HEK293 (cell line): Measurements from ENCODE around the gene CISH.
A peak's percentile ranks its signal among the peaks of the same experiment; 100 is the strongest.

Source experiments
- CTCF ChIA-PET: fragments of 350-600 bp; formaldehyde crosslinking; extraction: SDS; loops from one replicate; lab custom pipeline; 2021; ENCODE audit warnings: antibody characterized with exemption; lab: Yijun Ruan, JAX
- POLR2A ChIA-PET: fragments of 300-600 bp; formaldehyde crosslinking; extraction: SDS; loops from one replicate; lab custom pipeline; 2020; ENCODE audit warnings: antibody characterized with exemption, inconsistent platforms; lab: Yijun Ruan, JAX
- H3K27ac ChIP-seq: fragments of 200-500 bp; sonication (Bioruptor generic); 2 replicates; pipeline ENCODE4 v1.5.1; 2014; ENCODE audit warnings: low read depth, low read length, control low read depth, inconsistent platforms; ENCODE audit errors: extremely low read depth
- H3K36me3 ChIP-seq, 2 experiments: fragments of 200-500 bp in 1 of 2; sonication (Bioruptor generic) in 1 of 2; 1 replicate in 1 of 2; 2 replicates in 1 of 2; pipeline ENCODE4 v1.5.1; 2014 to 2017; ENCODE audit warnings: inconsistent platforms in 2 of 2, low read length in 2 of 2; ENCODE audit not compliant: control insufficient read depth in 2 of 2, insufficient read depth in 1 of 2
- H3K4me1 ChIP-seq: fragments of 200-500 bp; sonication (Bioruptor generic); 2 replicates; pipeline ENCODE4 v1.5.1; 2014; ENCODE audit warnings: mild to moderate bottlenecking, low read length, inconsistent platforms; ENCODE audit not compliant: control insufficient read depth, insufficient read depth
- H3K4me3 ChIP-seq: 2 replicates; pipeline ENCODE4 v1.5.1; 2011; ENCODE audit warnings: low read depth, mild to moderate bottlenecking, control low read depth, low read length, moderate library complexity
- H3K9me3 ChIP-seq: fragments of 200-500 bp; sonication (Bioruptor generic); 2 replicates; pipeline ENCODE4 v1.5.1; 2014; ENCODE audit warnings: low read depth, low read length, inconsistent platforms; ENCODE audit not compliant: control insufficient read depth, insufficient read depth
- EGR2 ChIP-seq: fragments of 450-650 bp; formaldehyde crosslinking; IDR thresholded peaks from 2 replicates; pipeline ENCODE4 v1.5.1; 2016; ENCODE audit warnings: low read depth, missing biosample characterization, missing genetic modification characterization
- GLIS1 ChIP-seq: fragments of 450-650 bp; formaldehyde crosslinking; IDR thresholded peaks from 2 replicates; pipeline ENCODE4 v1.5.1; 2016; ENCODE audit warnings: missing biosample characterization, missing genetic modification characterization
- KLF7 ChIP-seq: fragments of 450-650 bp; formaldehyde crosslinking; IDR thresholded peaks from 2 replicates; pipeline ENCODE4 v1.5.1; 2016; ENCODE audit warnings: missing biosample characterization, missing genetic modification characterization, borderline replicate concordance
- SETDB1 ChIP-seq: IDR thresholded peaks from one replicate; pipeline ENCODE4 v1.6.1; 2017; ENCODE audit warnings: mild to moderate bottlenecking, low read length, moderate library complexity, mixed read lengths; ENCODE audit not compliant: insufficient read length
- SP7 ChIP-seq: fragments of 450-650 bp; formaldehyde crosslinking; IDR thresholded peaks from 2 replicates; pipeline ENCODE4 v1.5.1; 2016; ENCODE audit warnings: missing biosample characterization, missing genetic modification characterization
- WT1 ChIP-seq: fragments of 450-650 bp; formaldehyde crosslinking; IDR thresholded peaks from 2 replicates; pipeline ENCODE4 v1.5.1; 2016; ENCODE audit warnings: missing biosample characterization, missing genetic modification characterization
- YY1 ChIP-seq: fragments of 450-650 bp; formaldehyde crosslinking; IDR thresholded peaks from 2 replicates; pipeline ENCODE4 v1.5.1; 2018; ENCODE audit warnings: missing biosample characterization, missing genetic modification characterization
- YY2 ChIP-seq: fragments of 450-650 bp; formaldehyde crosslinking; IDR thresholded peaks from 2 replicates; pipeline ENCODE4 v1.5.1; 2016; ENCODE audit warnings: missing biosample characterization, missing genetic modification characterization
- ZBTB17 ChIP-seq: fragments of 450-650 bp; formaldehyde crosslinking; IDR thresholded peaks from 2 replicates; pipeline ENCODE4 v1.5.1; 2016; ENCODE audit warnings: missing biosample characterization, missing genetic modification characterization
- ZFP3 ChIP-seq: fragments of 450-650 bp; formaldehyde crosslinking; IDR thresholded peaks from 2 replicates; pipeline ENCODE4 v1.5.1; 2016; ENCODE audit warnings: low read depth, missing biosample characterization, missing genetic modification characterization
- ZNF138 ChIP-seq: fragments of 450-650 bp; formaldehyde crosslinking; IDR thresholded peaks from 2 replicates; pipeline ENCODE4 v1.5.1; 2016; ENCODE audit warnings: missing biosample characterization, missing genetic modification characterization, borderline replicate concordance
- ZNF335 ChIP-seq: fragments of 450-650 bp; formaldehyde crosslinking; conservative IDR thresholded peaks from 2 replicates; pipeline ENCODE4 v1.5.1; 2016; ENCODE audit warnings: missing biosample characterization, missing genetic modification characterization
- ZNF37A ChIP-seq: fragments of 450-650 bp; IDR thresholded peaks from 2 replicates; pipeline ENCODE4 v1.5.1; 2018; ENCODE audit warnings: missing biosample characterization, missing genetic modification characterization
- ZNF394 ChIP-seq: fragments of 450-650 bp; formaldehyde crosslinking; IDR thresholded peaks from 2 replicates; pipeline ENCODE4 v1.5.1; 2016; ENCODE audit warnings: missing biosample characterization, missing genetic modification characterization, mild to moderate bottlenecking, moderate library complexity, borderline replicate concordance
- ZNF521 ChIP-seq: fragments of 450-650 bp; formaldehyde crosslinking; IDR thresholded peaks from 2 replicates; pipeline ENCODE4 v1.5.1; 2017; ENCODE audit warnings: missing biosample characterization, mild to moderate bottlenecking, missing genetic modification characterization
- ZNF529 ChIP-seq: fragments of 450-650 bp; formaldehyde crosslinking; IDR thresholded peaks from 2 replicates; pipeline ENCODE4 v1.5.1; 2017; ENCODE audit warnings: missing genetic modification characterization, missing biosample characterization; ENCODE audit not compliant: insufficient replicate concordance
- ZNF548 ChIP-seq: fragments of 450-650 bp; formaldehyde crosslinking; IDR thresholded peaks from 2 replicates; pipeline ENCODE4 v1.5.1; 2016; ENCODE audit warnings: missing biosample characterization, missing genetic modification characterization
- ZNF561 ChIP-seq: fragments of 450-650 bp; IDR thresholded peaks from 2 replicates; pipeline ENCODE4 v1.5.1; 2018; ENCODE audit warnings: missing biosample characterization, missing genetic modification characterization, borderline replicate concordance
- ZNF629 ChIP-seq: fragments of 450-650 bp; formaldehyde crosslinking; IDR thresholded peaks from 2 replicates; pipeline ENCODE4 v1.5.1; 2017; ENCODE audit warnings: missing biosample characterization, missing genetic modification characterization
- TF ChIP-seq, protein P1 (sequence below): fragments of 450-650 bp; formaldehyde crosslinking; IDR thresholded peaks from 2 replicates; pipeline ENCODE4 v1.5.1; 2016; ENCODE audit warnings: missing biosample characterization, missing genetic modification characterization, borderline replicate concordance
- TF ChIP-seq, protein P2 (sequence below): fragments of 450-650 bp; formaldehyde crosslinking; IDR thresholded peaks from 2 replicates; pipeline ENCODE4 v1.5.1; 2016; ENCODE audit warnings: missing biosample characterization, missing genetic modification characterization
- TF ChIP-seq, protein P3 (sequence below): fragments of 450-650 bp; formaldehyde crosslinking; IDR thresholded peaks from 2 replicates; pipeline ENCODE4 v1.5.0; 2017; ENCODE audit warnings: missing biosample characterization, missing genetic modification characterization, borderline replicate concordance
- TF ChIP-seq, protein P4 (sequence below): fragments of 450-650 bp; IDR thresholded peaks from 2 replicates; pipeline ENCODE4 v1.5.1; 2018; ENCODE audit warnings: missing biosample characterization, mild to moderate bottlenecking, missing genetic modification characterization

CISH gene

DNA sequence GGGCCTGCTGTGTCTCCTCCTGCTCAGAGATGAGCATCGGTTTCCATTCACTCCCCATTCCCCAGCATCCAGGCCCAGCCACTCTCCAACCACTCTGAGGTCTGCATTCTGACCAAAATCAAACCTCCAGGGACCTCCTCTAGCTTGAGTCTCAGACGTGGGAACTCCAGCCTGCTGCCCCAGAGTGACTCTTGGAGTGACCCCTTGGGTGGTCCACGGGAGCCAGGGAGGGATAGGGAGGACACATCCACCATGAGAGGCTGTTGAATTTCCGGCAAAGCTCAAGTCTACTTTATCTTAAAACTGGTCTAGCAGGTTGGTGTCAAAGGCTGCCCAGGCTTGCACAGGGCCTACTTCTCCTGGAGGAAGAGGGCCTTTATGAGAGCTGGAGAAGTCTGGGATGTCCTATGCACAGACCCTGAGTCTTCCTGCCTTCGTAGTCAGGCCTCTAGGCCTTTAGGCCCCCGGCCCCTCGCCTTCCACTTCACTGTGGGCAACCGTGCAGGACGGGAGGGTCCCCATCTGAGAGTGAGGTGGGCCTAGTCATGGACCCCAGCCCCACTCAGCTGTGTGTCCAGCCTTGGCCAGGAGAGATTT is 8.9 kb downstream of the CISH start:
- POLR2A ChIA-PET = no interaction called here
- Histone ChIP-seq H3K4me1 (no peaks in the 10 kb centered on the region), H3K27ac (no peak overlapping the region), H3K9me3 (no peaks in the 10 kb centered on the region), H3K36me3 (peaks cover 0 to 3% of the 10 kb centered on the region in 2 experiments; a peak in 1 of 3 replicates), H3K4me3 (no peak overlapping the region)
- TF ChIP-seq ZNF335 (tag by site-specific recombination) = no peak
- no peak for TF ChIP-seq ZNF521 (tag by site-specific recombination)
- TF ChIP-seq, protein P1, sequence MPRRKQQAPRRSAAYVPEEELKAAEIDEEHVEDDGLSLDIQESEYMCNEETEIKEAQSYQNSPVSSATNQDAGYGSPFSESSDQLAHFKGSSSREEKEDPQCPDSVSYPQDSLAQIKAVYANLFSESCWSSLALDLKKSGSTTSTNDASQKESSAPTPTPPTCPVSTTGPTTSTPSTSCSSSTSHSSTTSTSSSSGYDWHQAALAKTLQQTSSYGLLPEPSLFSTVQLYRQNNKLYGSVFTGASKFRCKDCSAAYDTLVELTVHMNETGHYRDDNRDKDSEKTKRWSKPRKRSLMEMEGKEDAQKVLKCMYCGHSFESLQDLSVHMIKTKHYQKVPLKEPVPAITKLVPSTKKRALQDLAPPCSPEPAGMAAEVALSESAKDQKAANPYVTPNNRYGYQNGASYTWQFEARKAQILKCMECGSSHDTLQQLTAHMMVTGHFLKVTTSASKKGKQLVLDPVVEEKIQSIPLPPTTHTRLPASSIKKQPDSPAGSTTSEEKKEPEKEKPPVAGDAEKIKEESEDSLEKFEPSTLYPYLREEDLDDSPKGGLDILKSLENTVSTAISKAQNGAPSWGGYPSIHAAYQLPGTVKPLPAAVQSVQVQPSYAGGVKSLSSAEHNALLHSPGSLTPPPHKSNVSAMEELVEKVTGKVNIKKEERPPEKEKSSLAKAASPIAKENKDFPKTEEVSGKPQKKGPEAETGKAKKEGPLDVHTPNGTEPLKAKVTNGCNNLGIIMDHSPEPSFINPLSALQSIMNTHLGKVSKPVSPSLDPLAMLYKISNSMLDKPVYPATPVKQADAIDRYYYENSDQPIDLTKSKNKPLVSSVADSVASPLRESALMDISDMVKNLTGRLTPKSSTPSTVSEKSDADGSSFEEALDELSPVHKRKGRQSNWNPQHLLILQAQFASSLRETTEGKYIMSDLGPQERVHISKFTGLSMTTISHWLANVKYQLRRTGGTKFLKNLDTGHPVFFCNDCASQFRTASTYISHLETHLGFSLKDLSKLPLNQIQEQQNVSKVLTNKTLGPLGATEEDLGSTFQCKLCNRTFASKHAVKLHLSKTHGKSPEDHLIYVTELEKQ (tag by site-specific recombination) = no peak
- TF ChIP-seq ZNF529 = no peak
- no peak for TF ChIP-seq ZNF548 (tag by site-specific recombination)
- TF ChIP-seq ZFP3 = no peak
- no peak for TF ChIP-seq ZNF394
- TF ChIP-seq ZNF629 = no peak
- TF ChIP-seq ZNF138 (tag by site-specific recombination) = no peak
- TF ChIP-seq ZNF37A (tag by site-specific recombination) = no peak
- TF ChIP-seq, protein P2, sequence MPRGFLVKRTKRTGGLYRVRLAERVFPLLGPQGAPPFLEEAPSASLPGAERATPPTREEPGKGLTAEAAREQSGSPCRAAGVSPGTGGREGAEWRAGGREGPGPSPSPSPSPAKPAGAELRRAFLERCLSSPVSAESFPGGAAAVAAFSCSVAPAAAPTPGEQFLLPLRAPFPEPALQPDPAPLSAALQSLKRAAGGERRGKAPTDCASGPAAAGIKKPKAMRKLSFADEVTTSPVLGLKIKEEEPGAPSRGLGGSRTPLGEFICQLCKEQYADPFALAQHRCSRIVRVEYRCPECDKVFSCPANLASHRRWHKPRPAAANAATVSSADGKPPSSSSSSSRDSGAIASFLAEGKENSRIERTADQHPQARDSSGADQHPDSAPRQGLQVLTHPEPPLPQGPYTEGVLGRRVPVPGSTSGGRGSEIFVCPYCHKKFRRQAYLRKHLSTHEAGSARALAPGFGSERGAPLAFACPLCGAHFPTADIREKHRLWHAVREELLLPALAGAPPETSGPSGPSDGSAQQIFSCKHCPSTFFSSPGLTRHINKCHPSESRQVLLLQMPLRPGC (tag by site-specific recombination) = no peak
- TF ChIP-seq SP7 (tag by site-specific recombination) = no peak
- no peak for TF ChIP-seq YY1 (tag by site-specific recombination)
- CTCF ChIA-PET = interaction anchor here (0.6 to 1.2 kb wide), 4 partner anchors 9 to 255 kb away, joined by 3 to 5 read pairs (median 3); partner anchors contain the start of gene CISH

DNA sequence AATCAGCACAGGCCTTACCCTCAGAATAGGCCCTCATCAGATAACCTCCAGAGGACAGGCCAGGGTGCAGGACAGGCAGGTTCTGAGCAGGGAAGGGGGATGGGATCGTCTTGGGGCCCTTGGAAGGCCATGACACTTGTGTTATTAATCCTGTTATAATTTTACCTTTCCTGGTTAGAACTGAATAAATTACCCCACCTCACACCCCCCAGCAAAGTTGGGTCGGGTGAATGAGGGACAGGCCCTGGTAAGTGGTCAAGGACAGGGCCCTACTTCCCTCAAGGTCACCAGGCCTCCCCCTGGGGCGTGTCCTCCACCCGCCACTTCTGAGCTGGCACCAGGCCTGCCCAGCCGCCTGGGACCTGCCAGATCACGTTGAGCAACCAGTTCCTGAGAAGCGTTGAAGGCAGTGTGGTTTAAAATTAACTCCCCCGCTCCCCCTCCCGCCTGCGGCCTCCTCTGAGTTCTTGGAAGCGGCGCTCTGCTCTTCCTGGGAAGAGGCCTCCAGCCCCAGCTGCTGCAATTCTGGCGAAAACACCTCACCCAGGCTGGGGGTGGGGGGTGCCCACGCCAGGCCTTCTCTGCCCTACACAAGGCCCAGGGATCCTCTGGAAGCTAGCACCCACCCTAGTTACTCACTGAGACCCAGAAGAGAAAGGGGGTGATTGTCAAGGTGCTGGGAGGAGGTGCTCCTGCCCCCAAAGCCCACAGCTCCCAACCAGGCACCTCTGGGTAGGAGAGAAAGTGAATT is 10.6 kb downstream of the CISH start:
- ChIA-PET POLR2A (interaction anchor here (1.5 kb wide), 1 partner anchor 11 kb away, joined by 5 read pairs; the partner anchor contains the start of gene CISH), CTCF (no interaction called here)
- Histone ChIP-seq H3K9me3 (no peaks in the 10 kb centered on the region), H3K4me1 (no peaks in the 10 kb centered on the region), H3K4me3 (no peak overlapping the region), H3K36me3 (no peaks in the 10 kb centered on the region), H3K27ac (peak overlapping the region; percentile 29)
- TF ChIP-seq, protein P3, sequence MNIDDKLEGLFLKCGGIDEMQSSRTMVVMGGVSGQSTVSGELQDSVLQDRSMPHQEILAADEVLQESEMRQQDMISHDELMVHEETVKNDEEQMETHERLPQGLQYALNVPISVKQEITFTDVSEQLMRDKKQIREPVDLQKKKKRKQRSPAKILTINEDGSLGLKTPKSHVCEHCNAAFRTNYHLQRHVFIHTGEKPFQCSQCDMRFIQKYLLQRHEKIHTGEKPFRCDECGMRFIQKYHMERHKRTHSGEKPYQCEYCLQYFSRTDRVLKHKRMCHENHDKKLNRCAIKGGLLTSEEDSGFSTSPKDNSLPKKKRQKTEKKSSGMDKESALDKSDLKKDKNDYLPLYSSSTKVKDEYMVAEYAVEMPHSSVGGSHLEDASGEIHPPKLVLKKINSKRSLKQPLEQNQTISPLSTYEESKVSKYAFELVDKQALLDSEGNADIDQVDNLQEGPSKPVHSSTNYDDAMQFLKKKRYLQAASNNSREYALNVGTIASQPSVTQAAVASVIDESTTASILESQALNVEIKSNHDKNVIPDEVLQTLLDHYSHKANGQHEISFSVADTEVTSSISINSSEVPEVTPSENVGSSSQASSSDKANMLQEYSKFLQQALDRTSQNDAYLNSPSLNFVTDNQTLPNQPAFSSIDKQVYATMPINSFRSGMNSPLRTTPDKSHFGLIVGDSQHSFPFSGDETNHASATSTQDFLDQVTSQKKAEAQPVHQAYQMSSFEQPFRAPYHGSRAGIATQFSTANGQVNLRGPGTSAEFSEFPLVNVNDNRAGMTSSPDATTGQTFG (tag by site-specific recombination) = no peak
- no peak for TF ChIP-seq SETDB1
- TF ChIP-seq ZNF529 = no peak
- no peak for TF ChIP-seq KLF7
- TF ChIP-seq GLIS1 (tag by site-specific recombination) = peak; percentile 82
- no peak for TF ChIP-seq ZNF561
- no peak for TF ChIP-seq WT1 (tag by site-specific recombination)
- TF ChIP-seq, protein P4, sequence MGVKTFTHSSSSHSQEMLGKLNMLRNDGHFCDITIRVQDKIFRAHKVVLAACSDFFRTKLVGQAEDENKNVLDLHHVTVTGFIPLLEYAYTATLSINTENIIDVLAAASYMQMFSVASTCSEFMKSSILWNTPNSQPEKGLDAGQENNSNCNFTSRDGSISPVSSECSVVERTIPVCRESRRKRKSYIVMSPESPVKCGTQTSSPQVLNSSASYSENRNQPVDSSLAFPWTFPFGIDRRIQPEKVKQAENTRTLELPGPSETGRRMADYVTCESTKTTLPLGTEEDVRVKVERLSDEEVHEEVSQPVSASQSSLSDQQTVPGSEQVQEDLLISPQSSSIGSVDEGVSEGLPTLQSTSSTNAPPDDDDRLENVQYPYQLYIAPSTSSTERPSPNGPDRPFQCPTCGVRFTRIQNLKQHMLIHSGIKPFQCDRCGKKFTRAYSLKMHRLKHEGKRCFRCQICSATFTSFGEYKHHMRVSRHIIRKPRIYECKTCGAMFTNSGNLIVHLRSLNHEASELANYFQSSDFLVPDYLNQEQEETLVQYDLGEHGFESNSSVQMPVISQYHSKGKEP = peak; percentile 66
- peak; percentile 33; the same call in 1 of the 2 replicates for TF ChIP-seq EGR2 (tag by site-specific recombination)
- 0 out of 2 replicates have a peak, but pooled peaks have one; percentile 24 for TF ChIP-seq ZBTB17
- no peak for TF ChIP-seq YY2 (tag by site-specific recombination)
